AG10803 (cell line): ENCODE measurements around the gene ATP5MC2.

Source experiments
- DNase-seq: peaks from one replicate; pipeline ENCODE4 v3.0.0; 2010; ENCODE audit warnings: low read depth
- H3K4me3 ChIP-seq: 2 replicates; pipeline ENCODE4 v1.5.1; 2011; ENCODE audit warnings: mild to moderate bottlenecking, low read length, control low read depth
- TF ChIP-seq, protein P1 (sequence below): conservative IDR thresholded peaks from 2 replicates; pipeline ENCODE4 v1.5.1; 2011; ENCODE audit warnings: mild to moderate bottlenecking, low read length, control low read depth, inconsistent platforms

ATP5MC2 gene

DNA sequence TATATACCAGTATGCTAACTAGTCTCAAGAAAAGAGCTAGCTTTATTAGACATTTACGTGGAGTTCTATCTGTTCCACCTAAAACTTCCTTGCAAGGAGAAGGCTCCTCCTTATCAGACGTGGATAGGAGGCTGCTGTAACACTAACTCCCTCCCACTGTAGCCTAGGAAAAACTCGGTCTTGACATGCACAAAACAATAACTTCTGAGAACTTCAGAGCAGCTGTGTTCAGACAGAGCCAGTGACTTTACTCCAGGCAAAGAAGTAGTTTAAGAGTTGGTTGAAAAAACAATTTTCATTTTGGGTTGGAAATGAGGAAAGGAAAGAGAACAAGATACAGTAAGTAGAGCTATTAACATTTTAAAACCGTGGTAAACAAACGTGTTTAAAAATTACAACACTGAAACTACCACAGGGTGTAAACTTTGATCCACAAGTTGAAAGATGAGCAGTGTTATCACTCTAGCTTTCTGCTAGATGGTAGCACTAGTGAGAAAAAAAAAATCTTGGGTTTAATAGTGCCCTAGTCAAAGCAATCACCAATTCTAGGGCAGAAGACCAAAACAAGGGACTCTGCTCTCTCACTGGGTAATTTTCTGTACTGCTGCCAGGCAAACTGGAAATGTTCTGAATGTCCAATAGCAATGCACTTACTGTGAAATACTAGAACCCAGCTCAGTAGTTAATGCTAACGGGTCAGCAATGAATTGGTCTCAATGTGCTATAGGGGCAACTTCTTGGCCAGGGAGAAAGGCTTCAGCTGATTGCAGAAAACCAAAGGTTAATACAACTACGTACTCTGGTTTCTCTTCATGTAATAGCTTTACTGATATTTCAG lies 52.1 kb downstream of the ATP5MC2 start:
- peak; percentile 61 for DNase-seq
- H3K4me3 ChIP-seq, result peak overlapping the region; percentile 75
- TF ChIP-seq, protein P1, sequence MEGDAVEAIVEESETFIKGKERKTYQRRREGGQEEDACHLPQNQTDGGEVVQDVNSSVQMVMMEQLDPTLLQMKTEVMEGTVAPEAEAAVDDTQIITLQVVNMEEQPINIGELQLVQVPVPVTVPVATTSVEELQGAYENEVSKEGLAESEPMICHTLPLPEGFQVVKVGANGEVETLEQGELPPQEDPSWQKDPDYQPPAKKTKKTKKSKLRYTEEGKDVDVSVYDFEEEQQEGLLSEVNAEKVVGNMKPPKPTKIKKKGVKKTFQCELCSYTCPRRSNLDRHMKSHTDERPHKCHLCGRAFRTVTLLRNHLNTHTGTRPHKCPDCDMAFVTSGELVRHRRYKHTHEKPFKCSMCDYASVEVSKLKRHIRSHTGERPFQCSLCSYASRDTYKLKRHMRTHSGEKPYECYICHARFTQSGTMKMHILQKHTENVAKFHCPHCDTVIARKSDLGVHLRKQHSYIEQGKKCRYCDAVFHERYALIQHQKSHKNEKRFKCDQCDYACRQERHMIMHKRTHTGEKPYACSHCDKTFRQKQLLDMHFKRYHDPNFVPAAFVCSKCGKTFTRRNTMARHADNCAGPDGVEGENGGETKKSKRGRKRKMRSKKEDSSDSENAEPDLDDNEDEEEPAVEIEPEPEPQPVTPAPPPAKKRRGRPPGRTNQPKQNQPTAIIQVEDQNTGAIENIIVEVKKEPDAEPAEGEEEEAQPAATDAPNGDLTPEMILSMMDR, result no peak

DNA sequence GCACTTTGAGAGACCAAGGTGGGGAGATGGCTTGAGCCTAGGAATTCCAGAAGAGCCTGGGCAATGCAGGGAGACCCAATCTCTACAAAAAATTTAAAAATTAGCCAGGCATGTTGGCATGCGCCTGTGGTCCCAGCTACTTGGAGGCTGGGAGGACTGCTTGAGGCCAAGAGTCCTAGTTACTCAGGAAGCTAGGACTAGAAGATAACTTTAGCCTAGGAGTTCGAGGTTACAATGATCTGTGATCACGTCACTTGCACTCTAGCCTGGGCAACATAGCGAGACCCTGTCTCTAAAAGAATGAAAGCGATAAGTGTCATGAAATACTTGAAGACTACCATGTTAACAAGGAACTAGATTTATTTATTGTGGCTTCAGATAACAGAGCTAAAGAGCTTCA lies 53.2 kb downstream of the ATP5MC2 start:
- no peak overlapping the region for H3K4me3 ChIP-seq
- no peak for DNase-seq
- TF ChIP-seq, protein P1, result no peak

DNA sequence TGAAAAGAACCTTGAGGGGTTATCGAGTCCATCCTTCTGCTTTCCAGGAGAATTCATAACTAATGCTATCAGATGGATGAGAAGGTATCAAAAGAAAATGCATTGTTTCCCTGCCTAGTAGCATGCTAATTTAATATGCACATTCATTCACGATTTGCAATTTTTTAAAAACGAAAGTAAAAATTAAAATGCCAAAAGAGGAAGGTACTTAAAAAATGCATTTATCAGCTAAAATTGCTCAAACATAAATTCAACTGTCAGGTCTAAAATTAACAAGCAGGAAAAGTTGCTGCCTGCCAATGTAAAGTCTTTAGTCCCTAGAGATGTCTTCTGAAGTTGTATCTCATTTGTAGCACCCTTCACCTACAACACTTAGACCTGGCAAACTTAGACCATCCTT lies 57.6 kb downstream of the ATP5MC2 start:
- peak overlapping the region; percentile 34 for H3K4me3 ChIP-seq
- TF ChIP-seq, protein P1, result no peak
- DNase-seq, result no peak

DNA sequence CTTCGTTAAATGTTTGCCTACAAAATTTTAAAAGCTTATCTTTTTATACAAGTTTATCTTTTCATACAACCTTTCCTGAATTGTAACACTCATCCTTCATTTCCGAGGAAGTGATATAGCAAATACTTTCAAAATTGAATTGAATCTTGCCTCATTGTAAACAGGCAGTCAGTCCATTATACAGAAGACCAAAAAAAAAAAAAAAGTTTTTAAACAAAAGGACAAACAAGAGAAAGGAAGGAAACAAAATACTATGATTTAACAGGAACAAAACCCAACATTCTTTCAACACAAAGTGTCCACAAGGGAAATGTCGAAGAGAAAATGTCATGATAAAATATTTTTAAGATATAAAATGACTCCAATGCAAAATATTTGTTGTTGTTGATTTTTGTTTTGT lies 58.2 kb downstream of the ATP5MC2 start:
- no peak for DNase-seq
- no peak overlapping the region for H3K4me3 ChIP-seq
- TF ChIP-seq, protein P1, result no peak

DNA sequence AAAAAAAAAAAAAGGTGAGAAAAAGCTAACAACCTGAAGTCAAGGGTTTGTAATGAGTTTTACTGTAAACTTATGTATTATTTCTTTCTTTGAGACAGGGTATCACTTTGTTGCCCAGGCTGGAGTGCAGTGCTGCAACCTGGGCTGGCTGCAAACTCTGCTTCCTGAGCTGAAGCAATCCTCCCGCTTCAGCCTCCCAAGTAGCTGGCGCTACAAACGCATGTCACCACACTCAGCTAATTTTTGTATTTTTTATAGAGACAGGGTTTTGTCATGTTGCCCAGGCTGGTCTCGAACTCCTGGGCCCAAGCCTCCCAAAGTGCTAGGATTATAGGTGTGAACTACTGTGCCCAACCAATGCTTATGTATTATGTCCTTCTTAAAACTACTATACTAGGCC lies 58.9 kb downstream of the ATP5MC2 start:
- no peak overlapping the region for H3K4me3 ChIP-seq
- TF ChIP-seq, protein P1, result no peak
- DNase-seq, result no peak
